ENCODE data around the gene NEU2.

DNA sequence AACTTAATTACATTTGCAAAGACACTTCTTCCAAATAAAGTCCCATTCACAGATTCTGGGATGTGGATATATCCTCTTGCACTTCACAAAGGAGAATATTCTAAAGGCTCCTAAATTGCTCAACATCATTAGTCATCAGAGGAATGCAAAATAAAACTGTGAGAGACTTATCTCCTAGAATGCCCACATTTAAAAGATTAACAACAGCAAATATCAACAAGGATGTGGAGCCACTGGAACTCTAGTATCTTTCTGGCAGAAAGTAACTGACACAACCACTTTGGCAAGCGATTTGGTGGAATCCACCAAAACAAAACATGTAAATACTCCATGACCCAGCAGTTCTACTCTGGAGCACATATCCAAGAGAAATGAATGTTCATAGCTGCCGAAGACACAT, 4.6 kb downstream of the NEU2 start:
- TF ChIP-seq CTCF (IDR thresholded peaks at IDR 0.05) (no peak), KDM1A (IDR thresholded peaks at IDR 0.05; ENCODE audit: low read depth) (no peak), GATA3 (IDR thresholded peaks at IDR 0.05; ENCODE audit: borderline replicate concordance) (no peak), MAFK (IDR thresholded peaks at IDR 0.05; ENCODE audit: partially characterized antibody) (no peak), POLR2AphosphoS2 (conservative IDR thresholded peaks at IDR 0.05; ENCODE audit: low read length) (no peak), POLR2A (IDR thresholded peaks at IDR 0.05; ENCODE audit: low read length) (no peak), USF2 (IDR thresholded peaks at IDR 0.05) (no peak), ZFP36 (IDR thresholded peaks at IDR 0.05; ENCODE audit: borderline replicate concordance, partially characterized antibody) (no peak), PBX3 (IDR thresholded peaks at IDR 0.05) (no peak)

Measured in A549 (cell line).